OCI-M2 (cell line): ENCODE measurements around the gene PPM1D.
"Not testable (repeated sequence)": the region's sequence is repeated elsewhere in the genome, so short reads cannot be mapped to it uniquely, and the experiment has no call there.

Experiments
- DNase-seq: peaks from one replicate; lab custom pipeline; 2025; ENCODE audit not compliant: unreplicated experiment; lab: John Stamatoyannopoulos, UW

The PPM1D gene

GRCh38 chr17:60599620-60600489, at the start of gene PPM1D:
Gene PPM1D (plus strand): TSS chr17:60600193. CDS start chr17:60600415, 222 bp downstream.
- peak; percentile 56 for DNase-seq

- not testable (repeated sequence) for DNase-seq
Observed at GRCh38 chr17:60552255-60552654, 47.7 kb upstream of the PPM1D start.

- DNase-seq: no peak
Observed at GRCh38 chr17:60554377-60554788, 45.6 kb upstream of the PPM1D start.

- DNase-seq: no peak
Observed at GRCh38 chr17:60555786-60556185, 44.2 kb upstream of the PPM1D start.

GRCh38 chr17:60557805-60558204, 42.2 kb upstream of the PPM1D start:
- DNase-seq: no peak

- DNase-seq: no peak
Observed at GRCh38 chr17:60559659-60559994, 40.4 kb upstream of the PPM1D start.

- no peak for DNase-seq
Observed at GRCh38 chr17:60559995-60560859, 39.8 kb upstream of the PPM1D start.

GRCh38 chr17:60560860-60561257, 39.1 kb upstream of the PPM1D start:
- DNase-seq: no peak

GRCh38 chr17:60562421-60562820, 37.6 kb upstream of the PPM1D start:
- DNase-seq: no peak

GRCh38 chr17:60563743-60564142, 36.2 kb upstream of the PPM1D start:
- no peak for DNase-seq

GRCh38 chr17:60565233-60565632, 34.8 kb upstream of the PPM1D start:
- DNase-seq: no peak

- no peak for DNase-seq
Observed at GRCh38 chr17:60573236-60574051, 26.5 kb upstream of the PPM1D start.

- no peak for DNase-seq
Observed at GRCh38 chr17:60577147-60577915, 22.7 kb upstream of the PPM1D start.

GRCh38 chr17:60579090-60579489, 20.9 kb upstream of the PPM1D start:
- no peak for DNase-seq

GRCh38 chr17:60579551-60579950, 20.4 kb upstream of the PPM1D start:
- no peak for DNase-seq

- no peak for DNase-seq
Observed at GRCh38 chr17:60583008-60583407, 17.0 kb upstream of the PPM1D start.

GRCh38 chr17:60585887-60586286, 14.1 kb upstream of the PPM1D start:
- DNase-seq: no peak

- DNase-seq: no peak
Observed at GRCh38 chr17:60586288-60586974, 13.6 kb upstream of the PPM1D start.

GRCh38 chr17:60590070-60590469, 9.9 kb upstream of the PPM1D start:
- DNase-seq: no peak

GRCh38 chr17:60592750-60593149, 7.2 kb upstream of the PPM1D start:
- no peak for DNase-seq
